ENCODE data around the gene TTC23L.
"Not testable (repeated sequence)": the region's sequence is repeated elsewhere in the genome, so short reads cannot be mapped to it uniquely, and the experiment has no call there.

The TTC23L gene, protein sequence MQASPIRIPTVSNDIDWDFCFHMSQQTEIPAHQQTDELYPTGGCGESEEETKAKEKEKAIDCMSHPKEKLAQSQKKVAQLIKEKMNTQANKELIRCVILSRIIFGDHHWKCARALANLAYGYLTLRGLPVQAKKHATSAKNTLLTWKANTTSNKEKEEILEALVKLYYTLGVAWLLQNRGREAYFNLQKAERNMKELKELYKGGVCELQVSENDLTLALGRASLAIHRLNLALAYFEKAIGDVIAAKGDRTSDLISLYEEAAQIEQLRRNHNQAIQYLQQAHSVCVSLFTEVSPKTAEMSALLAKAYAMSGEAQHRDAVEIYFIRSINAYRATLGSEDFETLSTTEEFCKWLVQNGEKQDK

DNA sequence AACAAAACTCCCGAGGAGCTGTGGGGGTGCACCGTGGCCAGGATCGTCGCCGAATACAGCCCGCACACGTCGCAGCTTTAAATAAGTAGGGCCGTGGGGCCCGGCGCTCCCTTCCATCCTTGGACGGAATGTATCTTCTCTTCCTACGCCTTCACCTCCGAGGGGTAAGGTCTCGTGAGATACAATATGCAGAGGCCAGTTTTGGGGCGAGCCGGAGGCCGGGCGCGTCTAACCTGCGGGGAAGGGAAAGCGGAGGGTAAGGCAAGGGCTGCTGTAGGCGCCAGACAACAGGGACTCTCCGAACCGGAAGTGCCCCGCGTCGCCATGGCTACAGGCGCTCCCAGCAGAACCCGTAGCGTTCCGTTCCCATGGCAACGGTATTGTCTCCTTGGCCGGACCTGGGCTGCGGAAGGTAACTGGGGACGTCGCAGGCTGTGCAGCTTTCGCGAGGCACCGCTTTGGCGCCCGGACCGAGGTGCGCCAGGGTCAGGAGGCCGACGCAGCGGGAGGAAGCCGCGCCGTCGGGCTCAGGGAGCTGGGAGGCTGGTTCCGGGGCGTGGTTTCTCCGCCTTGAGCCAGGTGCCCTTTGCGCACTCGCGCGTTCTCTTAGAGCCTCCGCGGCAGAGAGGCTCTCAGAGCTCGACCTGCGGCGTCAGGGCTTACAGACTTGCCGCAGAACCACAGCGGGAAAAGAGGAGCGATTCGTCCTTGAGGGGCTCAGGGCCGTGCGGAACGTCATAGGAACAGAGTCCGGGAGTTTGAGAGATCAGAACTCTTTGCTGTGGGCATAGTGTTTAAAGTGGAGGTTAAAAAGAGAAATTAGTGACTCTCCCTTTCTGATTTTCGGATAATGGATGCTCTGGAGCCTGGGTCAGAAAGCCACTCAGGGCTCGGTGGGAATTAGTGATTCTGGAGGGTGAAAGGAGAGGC lies at the start of gene TTC23L:
TTC23L (plus strand) TSS at position 380 of the 930 bp plus-strand sequence. CDS start 1,508 bp downstream, outside the sequence.
- peak; percentile 63 to 84 (median 74) for DNase-seq

DNA sequence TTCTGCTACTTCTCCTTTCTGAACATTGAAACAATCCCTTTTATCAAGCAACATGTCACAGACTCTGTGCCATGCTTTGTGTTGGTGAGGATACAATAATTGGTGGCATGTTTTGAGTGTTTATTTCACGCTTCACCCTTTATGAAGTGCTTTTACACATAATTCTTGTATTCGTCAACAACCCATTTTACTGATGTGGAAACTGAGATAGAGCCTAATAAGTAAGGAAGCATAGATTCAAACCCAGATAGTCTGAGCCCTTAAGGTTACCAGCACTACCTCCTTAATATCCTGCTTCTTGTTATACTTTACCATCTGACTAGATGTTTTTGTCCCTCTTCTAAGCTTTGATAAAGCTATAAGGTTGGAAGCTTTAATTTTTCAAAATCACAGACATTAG lies 49.3 kb upstream of the TTC23L start:
- DNase-seq, result no peak

DNA sequence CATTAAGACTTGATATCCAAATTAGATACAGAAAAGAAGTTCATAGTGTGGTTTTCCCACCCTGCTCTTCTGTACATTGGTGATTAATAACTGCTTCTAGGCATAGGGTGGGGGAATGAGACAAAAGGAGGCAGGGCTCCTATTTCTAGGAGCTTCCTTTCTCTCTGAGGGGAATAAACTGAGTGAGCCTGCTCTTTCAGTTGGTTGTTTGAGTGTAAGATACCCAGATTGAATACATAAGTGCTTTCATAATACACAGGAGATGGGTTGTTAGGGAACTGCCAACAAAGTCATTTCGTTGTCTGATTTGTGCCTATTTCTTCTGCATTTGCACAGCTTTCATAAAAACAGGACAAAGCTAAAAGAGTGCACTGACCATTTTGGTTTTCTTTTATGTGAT lies 48.9 kb upstream of the TTC23L start:
- no peak for DNase-seq

DNA sequence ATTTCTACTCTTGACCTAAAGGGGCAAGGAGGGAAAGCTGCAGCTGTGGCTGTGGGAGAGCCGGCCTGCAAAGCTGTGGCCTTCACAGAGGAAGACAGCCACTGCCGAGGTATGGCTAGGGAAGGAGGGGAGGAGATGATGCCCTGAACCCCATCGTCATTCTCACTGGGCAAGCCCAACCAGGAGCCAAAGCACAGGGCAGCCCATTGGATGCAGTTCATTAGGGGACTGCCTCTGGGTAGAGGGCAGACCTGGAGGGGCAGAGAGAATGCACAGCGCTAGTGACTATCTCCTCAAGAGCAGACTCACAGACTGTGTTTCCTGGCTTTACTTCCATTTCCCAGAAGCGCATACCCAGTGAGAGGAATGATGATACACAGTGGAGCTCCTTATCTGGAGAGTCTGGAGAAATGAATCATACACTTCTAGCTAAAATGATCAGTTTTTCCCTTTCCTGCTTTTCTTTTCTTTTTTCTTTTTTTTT lies 47.2 kb upstream of the TTC23L start:
- DNase-seq, result no peak

DNA sequence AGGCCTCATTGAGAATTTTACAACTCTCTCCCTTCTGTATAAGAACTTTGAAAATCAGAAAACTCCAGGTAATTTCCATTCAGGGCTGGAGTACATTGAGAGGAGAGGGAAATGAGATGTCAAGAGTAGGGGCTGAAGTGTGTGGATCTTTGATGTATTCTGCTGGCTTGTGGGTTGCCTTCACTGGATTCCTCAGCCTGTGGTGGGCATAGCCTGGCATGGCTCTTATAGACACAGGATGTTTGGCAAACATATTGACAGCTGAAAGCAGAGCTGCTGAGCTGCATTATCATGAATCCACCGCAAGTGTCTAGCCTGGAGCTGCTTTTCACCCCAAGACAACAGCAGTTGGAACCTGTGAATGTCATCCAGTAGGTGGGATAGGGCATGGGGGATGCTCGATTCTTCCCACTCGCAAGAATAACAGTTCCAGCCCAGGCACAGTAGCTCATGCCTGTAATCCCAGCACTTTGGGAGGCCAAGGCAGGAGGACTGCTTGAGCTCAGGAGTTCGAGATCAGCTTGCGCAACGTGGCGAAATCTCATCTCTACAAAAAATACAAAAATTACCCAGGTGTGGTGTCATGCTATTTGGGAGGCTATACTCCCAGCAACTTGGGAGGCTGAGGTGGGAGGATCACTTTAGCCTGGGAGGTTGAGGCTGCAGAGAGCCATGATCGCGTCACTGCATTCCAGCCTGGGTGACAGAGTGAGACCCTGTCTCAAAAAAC lies 36.0 kb upstream of the TTC23L start:
- no peak for DNase-seq

DNA sequence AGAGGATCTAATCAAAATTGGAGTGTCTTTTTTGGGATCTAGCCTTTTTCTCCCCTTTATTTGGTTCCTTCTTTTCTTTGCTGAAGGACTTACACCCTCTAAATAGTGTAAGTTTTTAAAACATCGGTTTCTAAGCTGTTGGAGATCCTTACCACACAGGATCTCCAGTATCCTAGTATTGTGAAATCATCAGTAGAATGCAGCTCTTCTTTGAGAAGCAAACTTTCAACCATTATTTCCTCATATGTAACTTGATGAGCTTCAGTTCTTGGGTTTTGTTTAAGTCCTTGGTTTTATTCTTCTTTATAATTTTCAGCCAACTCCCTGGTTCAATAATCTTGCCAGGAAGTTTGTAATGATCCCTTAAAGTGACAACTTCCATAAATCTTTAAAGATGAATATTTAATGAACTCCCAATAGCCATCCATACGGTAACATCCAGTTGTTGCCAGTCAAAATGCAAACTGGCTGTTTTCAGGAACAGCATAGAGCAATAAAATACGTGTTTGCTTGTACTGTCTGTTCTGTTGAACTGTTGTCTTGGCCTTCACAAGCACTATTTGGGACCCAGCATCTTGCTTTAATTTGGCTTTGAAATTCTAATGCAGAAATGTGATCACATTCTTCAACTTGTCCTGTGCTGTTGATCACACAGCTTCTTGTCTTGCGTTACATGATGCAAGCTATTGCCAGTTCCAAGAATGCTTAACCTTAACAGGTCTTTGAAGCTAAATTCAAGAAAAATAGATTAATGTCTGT lies 34.8 kb upstream of the TTC23L start:
- DNase-seq, result no peak

DNA sequence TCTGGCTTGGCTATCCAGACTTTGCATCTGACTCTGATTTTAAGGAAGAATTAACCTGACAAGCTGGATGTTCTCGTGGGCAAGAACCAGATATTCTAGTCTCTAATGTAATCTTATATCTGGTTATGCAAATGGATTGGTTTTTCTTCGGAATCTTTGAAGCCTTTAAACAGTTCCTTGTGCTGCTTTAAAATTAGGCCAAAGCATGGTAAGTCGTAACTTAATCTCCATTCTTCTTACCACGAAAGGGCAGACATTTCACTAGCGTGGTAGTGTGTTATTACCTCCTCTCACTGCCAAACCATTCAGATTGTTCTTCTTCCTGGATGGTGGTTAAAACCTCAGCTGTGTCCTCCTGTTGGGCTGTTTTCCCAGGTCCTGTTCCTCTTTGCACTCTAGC lies 34.1 kb upstream of the TTC23L start:
- no peak for DNase-seq

DNA sequence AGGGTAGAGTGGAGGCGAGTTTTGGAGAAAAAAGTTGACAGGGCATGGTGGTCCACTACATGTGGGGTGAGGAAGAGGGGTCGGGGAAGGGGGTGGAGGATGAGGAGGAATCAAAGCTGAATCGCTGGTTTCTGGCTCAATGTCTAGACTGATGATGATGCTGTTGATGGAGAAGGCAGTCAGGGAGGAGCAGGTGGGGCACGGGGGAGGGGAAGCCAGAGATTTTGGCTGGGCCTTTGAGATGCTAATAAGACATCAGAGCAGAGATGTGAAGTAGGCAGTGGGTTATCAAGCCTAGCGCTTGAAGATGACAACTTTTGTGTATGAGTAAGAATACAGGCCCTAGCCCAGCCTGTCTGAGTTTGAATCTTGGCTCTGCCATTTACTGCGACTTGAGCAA lies 32.4 kb upstream of the TTC23L start:
- no peak for DNase-seq

DNA sequence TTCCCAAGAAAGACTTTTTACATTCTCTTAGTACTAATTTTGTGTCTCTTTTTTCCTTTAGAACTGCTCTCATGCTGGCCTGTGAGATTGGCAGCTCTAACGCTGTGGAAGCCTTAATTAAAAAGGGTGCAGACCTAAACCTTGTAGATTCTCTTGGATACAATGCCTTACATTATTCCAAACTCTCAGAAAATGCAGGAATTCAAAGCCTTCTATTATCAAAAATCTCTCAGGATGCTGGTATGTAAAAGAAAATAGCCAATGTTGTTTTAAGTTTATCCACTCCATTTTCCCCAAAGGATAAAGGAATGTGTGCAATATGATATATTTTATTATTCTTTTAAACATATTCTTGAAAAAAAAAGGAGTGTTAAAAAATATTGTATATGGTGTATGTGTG lies 27.3 kb upstream of the TTC23L start:
- DNase-seq, result no peak

DNA sequence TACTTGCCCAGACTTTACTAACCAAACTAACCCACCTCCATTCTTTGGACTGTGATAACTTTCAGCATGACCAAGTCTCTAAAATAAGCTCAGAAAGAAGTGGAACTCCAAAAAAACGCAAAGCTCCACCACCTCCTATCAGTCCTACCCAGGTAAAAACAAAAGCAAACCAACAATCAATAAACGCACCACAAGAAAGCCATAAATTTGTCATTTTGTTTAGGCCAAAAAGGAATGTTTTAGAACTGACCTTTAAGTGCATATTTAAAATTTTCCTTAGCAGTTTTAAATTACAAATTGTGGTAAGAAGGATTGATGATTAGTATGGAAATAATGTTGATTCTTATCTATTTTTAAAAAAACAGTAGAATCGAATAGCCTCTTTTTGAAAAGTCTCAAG lies 25.5 kb upstream of the TTC23L start:
- DNase-seq, result no peak

DNA sequence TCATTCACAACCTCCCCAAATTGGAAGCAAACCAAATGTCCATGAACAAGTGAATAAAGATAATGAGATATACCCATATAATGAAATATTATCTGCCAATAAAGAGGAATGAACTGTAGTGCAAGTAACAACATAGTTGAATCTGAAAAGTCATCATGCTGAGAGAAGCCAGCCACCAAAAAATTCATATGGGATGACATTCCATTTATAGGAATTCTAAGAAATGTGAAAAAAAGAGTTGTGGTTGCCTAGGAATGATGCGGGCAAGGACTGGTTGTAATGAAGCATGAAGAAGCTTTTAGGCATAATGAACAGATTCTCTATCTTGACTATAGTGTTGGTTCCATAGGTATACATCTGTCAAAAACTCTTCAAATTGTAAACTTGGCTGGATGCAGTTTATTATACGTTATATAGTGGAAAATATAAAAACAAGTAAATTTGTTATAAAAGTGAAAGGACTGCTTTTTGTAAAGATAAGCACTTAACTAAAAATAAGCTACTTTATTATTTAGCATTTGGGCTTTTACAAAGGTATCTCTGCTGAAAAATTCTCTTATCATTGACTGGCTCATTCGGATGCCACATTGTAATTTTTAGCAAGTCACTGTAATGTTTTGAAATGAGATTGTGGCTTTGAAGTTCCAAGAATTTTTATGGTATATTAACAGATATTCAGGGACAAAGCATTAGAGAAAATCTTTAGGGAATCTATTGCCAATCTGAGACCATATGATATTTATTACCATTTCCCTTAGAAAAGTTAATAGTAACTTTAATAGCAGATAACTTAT lies 21.2 kb upstream of the TTC23L start:
- DNase-seq, result no peak

DNA sequence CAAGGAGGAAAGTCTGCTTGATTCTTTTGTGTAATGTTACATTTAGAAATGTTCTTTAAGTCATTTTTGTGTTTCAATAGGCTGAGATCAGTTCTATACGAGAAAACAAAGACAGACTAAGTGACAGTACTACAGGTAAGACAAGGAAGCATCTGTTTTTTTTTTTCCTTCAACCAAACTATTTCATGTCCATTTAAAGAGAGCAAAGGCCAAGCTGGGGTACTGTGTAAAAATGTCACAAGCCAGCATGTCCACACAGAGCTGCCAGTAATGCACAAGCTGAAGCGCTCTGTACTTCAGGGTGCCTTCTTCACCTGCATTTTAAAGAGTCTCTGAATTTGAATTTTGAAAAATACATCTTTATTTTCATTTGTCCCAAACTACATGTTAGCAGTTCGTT lies 20.2 kb upstream of the TTC23L start:
- no peak for DNase-seq

DNA sequence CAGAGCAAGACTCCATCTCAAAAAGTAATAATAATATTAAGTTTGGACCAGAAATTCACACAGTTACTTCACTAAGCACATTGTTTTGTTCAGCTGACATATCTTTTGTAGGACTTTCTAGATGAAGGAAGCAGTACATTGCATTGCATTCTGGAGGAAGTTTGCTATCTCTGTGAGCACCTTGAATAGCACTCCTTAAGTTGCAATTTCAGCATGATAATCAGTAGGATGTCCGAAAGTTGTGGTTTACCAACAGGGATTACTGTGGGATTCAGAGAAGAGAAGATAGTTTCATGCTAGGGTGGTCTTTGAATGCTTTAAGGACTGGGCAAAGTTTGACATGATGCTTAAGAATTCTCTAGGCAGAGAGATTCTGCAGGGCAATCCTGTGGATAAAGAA lies 18.4 kb upstream of the TTC23L start:
- DNase-seq, result no peak

DNA sequence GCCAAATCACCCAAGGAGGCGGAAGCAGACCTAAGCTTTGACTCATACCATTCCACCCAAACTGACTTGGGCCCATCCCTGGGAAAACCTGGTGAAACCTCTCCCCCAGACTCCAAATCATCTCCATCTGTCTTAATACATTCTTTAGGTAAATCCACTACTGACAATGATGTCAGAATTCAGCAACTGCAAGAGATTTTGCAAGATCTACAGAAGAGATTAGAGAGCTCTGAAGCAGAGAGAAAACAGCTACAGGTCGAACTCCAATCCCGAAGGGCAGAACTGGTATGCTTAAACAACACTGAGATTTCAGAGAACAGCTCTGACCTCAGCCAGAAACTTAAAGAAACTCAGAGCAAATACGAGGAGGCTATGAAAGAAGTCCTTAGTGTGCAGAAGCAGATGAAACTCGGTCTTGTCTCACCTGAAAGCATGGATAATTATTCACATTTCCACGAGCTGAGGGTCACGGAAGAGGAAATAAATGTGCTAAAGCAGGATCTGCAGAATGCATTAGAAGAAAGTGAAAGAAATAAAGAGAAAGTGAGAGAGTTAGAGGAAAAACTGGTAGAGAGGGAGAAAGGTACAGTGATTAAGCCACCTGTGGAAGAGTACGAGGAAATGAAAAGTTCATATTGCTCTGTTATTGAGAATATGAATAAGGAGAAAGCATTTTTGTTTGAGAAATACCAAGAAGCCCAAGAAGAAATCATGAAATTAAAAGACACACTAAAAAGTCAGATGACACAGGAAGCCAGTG lies 15.8 kb upstream of the TTC23L start:
- no peak for DNase-seq

DNA sequence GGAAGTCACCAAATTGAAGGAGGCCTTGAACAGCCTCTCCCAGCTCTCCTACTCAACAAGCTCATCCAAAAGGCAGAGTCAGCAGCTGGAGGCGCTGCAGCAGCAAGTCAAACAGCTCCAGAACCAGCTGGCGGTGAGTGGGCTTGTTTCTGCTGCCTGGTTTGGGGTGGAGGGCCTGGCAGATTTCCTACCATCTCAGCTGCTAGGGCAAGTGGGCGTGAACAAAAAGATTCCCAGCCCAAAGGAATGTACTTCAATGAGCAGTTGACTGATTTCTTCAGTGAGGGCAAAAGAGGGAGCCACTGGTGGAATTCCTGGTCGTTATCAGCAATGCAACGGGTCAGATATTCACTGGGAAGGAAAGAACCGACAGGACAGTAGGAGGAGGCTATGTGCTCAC lies 12.6 kb upstream of the TTC23L start:
- DNase-seq, result no peak

DNA sequence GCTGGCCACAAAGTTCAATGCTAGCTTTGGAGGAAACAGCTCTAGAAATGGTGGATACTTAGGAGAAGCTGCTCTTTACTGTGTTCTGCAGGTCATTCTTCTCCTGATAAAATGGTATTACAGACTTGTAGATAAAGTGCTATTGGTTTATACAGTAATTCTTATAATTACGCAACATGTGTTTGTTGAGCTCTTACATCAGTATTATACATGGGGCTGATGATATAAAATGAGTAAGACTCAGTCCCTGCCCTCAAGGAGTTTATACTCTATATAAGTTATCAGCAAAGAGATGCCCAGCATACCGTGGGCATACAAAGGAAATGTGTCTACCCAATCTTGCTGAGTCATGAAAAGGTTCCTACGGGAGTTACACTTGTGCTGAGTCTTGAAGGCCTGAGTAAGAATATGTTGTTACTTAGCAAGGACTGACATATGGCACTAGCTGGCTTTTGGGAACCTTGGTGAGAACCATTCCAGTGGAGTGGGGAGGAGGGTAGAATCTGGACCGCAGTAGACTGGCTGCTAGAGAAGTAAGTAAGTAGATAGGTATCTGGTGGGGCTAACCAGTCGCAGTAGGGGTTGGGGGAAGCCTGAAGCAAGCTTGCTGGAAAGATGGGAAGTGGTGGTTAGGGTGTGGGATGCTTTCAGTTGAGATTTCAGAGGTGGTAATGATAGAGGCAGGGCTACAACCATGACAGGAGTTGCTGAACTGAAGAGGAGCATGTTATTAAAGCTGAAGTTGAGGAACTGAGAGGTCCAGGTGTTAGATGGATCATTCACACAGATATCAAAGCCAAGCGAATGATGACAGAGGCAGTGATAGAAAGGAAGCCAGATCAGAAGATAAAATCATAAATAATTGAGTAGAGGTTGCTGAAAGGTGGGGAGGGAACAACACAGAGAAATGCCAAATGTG lies 11.1 kb upstream of the TTC23L start:
- no peak for DNase-seq

DNA sequence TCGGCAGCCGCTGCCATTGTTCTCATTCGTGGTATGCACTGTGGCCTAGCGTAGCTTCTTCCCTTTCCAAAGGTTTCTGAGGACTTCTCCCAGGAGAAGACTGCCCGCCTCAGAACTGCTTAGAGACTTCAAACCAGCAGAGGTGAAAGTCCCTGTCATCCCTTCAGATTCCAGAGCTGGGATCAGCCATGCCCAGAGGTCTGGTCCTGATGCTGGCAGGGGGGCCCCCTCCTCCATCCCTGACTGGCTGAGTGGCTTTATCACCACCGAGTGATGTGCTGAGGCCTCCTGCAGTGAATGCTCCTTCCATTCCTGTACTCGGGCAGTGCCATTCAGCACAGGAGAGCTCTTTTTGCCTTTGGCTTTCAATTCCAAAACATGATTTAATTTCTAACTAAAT lies 8.1 kb upstream of the TTC23L start:
- not testable (repeated sequence) for DNase-seq

DNA sequence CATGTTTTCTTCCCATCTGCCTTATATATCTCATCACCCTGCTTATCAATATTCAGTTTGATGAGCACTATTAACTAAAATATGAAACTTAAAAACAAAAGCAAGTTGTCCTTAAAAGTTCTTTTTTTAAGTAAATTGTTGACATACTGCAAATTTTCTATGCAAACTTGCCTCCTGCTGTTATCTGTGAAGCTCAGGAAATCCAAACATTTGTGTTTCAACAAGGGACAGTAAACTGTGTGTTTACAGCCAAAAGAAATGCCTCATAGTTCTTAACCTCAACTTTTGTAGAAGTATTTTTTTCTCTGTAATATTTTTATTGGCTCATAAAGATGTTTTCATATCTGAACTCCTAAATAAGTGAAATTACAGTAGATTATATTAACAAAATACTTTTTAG lies 7.7 kb upstream of the TTC23L start:
- no peak for DNase-seq

DNA sequence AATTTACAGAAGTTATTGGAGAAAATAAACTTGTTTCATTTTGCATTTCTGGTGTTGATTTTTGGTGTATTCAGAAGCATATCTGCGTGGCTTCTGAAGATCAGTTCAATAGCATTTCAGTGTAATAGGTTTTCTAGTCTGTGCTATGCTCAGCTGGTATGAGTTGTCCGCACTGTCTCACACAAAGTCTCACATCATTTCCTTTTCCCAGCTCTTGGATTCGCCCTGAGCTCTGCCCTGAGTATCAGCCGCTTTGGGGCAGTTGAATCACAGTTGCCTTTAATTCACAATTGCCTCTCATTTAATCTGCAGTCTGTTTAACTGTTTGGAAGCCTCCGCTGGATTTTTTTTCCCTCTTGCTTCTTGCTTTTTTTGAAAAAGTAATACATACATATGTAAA lies 6.4 kb upstream of the TTC23L start:
- no peak for DNase-seq

DNA sequence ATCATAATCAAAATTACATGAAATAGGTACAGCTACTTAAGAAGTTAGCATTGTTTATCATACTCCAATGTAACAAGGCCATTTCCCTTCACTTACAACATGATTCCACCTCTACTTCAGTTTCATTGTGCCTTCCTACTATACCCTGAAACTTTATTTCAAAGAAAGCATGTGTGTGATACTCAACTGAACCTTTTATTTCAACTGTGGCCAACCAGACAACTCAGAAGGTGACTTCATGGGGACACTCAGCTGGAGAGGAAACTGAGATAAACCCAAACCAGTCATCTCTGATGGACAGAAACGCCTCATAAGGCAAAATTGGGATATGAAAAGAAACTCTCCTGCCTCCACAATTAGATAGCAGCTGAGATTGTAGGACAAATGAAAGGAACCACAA lies 5.9 kb upstream of the TTC23L start:
- no peak for DNase-seq
